Peyer's patch (tissue), 4 donors: ENCODE data around the gene TFDP1. TPM values are rescaled to one million over a fixed set of nuclear protein-coding genes. Genes with fewer than 3 reads are reported as not detected.
A peak's percentile ranks its signal among the peaks of the same experiment; 100 is the strongest.

Experiments used
- DNase-seq, 3 donors: peaks; one replicate each; pipeline ENCODE4 v3.0.0-alpha.2; 2017 to 2019
- H3K27ac ChIP-seq, 4 donors: fragments of 200-600 bp; sonication (generic); one replicate each; pipeline ENCODE4 v1.5.1; 2016 to 2019
- H3K27me3 ChIP-seq, 2 donors: fragments of 200-600 bp; sonication (generic); one replicate each; pipeline ENCODE4 v1.5.1; 2019
- H3K36me3 ChIP-seq, 3 donors: fragments of 200-600 bp; sonication (generic); one replicate each; pipeline ENCODE4 v1.5.1; 2016 to 2019
- H3K4me1 ChIP-seq, 4 donors: fragments of 200-600 bp; sonication (generic); one replicate each; pipeline ENCODE4 v1.5.1; 2016 to 2019
- H3K4me3 ChIP-seq, 4 donors: fragments of 200-600 bp; sonication (generic); 1 replicate in 3 of 4; 2 replicates in 1 of 4; pipeline ENCODE4 v1.5.1; 2016 to 2019; ENCODE audit warnings: mild to moderate bottlenecking in 1 of 4
- H3K9me3 ChIP-seq, 4 donors: fragments of 200-600 bp; sonication (generic); one replicate each; pipeline ENCODE4 v1.5.1; 2016 to 2019; ENCODE audit warnings: mild to moderate bottlenecking in 1 of 4
- CTCF ChIP-seq, 6 experiments: fragments of 450-650 bp in 4 of 6; fragments of 200-600 bp in 2 of 6; sonication (generic) in 1 of 6; IDR thresholded peaks; one replicate each; pipeline ENCODE4 v1.5.1; 2017 to 2019; ENCODE audit warnings: antibody characterized with exemption in 6 of 6, mild to moderate bottlenecking in 3 of 6, moderate library complexity in 1 of 6
- POLR2A ChIP-seq, 2 donors: fragments of 450-650 bp; IDR thresholded peaks; one replicate each; pipeline ENCODE4 v1.5.1; 2017; ENCODE audit warnings: antibody characterized with exemption in 2 of 2, mild to moderate bottlenecking in 2 of 2, moderate library complexity in 2 of 2
- total RNA-seq, 4 donors: library from RNA; depleted of rRNA; stranded (reverse); fragments of >200 nt; gene quantifications; one replicate each; pipeline ENCODE4 v1.1.0, GENCODE V29; 2016

TFDP1 gene
- total RNA-seq, 4 donors from 2014 or later: 37.0 to 75.1 (median 48.0) TPM

DNA sequence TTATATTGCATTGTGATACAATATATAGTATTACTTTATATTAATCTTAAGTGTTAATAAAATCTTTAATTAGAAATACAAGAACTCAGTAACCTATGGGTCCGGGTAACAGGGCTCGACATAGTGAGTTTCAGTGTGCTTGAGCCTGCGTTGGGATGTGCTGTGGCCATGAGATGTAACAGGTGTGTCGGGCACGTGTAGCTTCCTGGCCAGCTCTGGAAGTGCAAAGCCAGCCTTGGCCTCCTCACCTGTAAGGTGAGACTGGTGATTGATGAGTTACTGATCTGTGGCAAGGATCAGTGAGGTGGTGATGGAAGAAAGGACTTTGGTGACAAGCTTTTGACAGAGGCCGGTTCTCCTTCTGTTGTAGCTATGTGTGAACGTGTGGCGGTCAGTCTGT, 54.3 kb downstream of the TFDP1 start:
- Histone ChIP-seq H3K9me3 (no peaks in the 10 kb centered on the region), H3K27me3 (no peaks in the 10 kb centered on the region), H3K4me3 (no peak overlapping the region), H3K4me1 (no peaks in the 10 kb centered on the region), H3K36me3 (peaks cover 0 to 74% (median 3%) of the 10 kb centered on the region in 3 donors), H3K27ac (no peak overlapping the region)
- TF ChIP-seq CTCF (IDR thresholded peaks at IDR 0.05) (no peak), POLR2A (IDR thresholded peaks at IDR 0.05) (no peak)
- peak in 2 of 3 donors; percentile 7 to 27 for DNase-seq

DNA sequence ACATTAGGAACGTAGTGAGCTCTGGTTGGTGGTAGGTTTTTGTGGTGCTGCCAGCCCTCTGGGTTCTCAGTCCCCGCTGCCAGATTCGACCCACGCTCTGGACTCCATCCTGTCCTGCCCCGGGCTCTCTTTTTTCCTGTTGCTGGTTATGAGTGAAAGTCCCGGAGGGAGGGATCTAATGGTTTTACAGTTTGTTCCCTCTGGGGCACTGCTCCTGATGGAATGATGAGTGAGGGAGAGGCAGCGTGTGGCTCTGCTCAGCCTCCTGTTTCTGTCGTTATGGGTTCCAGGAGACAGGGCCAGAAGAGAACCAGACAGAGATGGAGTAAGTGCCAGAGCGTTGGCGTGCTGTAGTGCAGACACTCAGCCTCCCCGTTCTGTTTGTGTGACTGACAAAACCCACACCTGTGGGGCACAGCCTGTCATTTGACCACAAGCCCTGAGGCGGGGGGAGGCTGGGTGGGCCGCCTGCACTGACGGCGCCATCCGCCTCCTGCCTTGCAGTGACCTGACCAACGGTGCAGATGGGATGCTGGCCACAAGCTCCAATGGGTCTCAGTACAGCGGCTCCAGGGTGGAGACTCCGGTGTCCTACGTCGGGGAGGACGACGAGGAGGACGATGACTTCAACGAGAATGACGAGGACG, 55.2 kb downstream of the TFDP1 start:
- DNase-seq: peak in 2 of 3 donors; percentile 26 to 38
- Histone ChIP-seq H3K4me1 (no peaks in the 10 kb centered on the region), H3K4me3 (no peak overlapping the region), H3K9me3 (no peaks in the 10 kb centered on the region), H3K27ac (no peak overlapping the region), H3K36me3 (peaks cover 0 to 65% (median 3%) of the 10 kb centered on the region in 3 donors), H3K27me3 (no peaks in the 10 kb centered on the region)
- TF ChIP-seq CTCF (IDR thresholded peaks at IDR 0.05) (no peak), POLR2A (IDR thresholded peaks at IDR 0.05) (no peak)

- H3K4me1 ChIP-seq: peaks cover 0 to 1% (median 0%) of the 10 kb centered on the region in 4 donors
- H3K27me3 ChIP-seq: no peaks in the 10 kb centered on the region
- H3K27ac ChIP-seq: no peak overlapping the region
- peaks cover 0 to 48% (median 3%) of the 10 kb centered on the region in 3 donors for H3K36me3 ChIP-seq
- no peaks in the 10 kb centered on the region for H3K9me3 ChIP-seq
- peak in 1 of 3 donors; percentile 33 for DNase-seq
- TF ChIP-seq CTCF (IDR thresholded peaks at IDR 0.05): no peak
- no peak for TF ChIP-seq POLR2A (IDR thresholded peaks at IDR 0.05)
- no peak overlapping the region for H3K4me3 ChIP-seq
Observed at GRCh38 chr13:113641426-113641825, 56.9 kb downstream of the TFDP1 start.

- no peaks in the 10 kb centered on the region for H3K9me3 ChIP-seq
- no peak overlapping the region for H3K27ac ChIP-seq
- H3K4me3 ChIP-seq: no peak overlapping the region
- no peak for DNase-seq
- H3K4me1 ChIP-seq: peaks cover 0 to 10% (median 0%) of the 10 kb centered on the region in 4 donors
- no peak for TF ChIP-seq CTCF (IDR thresholded peaks at IDR 0.05)
- TF ChIP-seq POLR2A (IDR thresholded peaks at IDR 0.05): no peak
- H3K36me3 ChIP-seq: peaks cover 0 to 37% (median 3%) of the 10 kb centered on the region in 3 donors
- H3K27me3 ChIP-seq: no peaks in the 10 kb centered on the region
Observed at GRCh38 chr13:113642563-113642962, 58.0 kb downstream of the TFDP1 start.

- TF ChIP-seq POLR2A (IDR thresholded peaks at IDR 0.05) (no peak), CTCF (IDR thresholded peaks at IDR 0.05) (no peak)
- Histone ChIP-seq H3K4me3 (no peak overlapping the region), H3K9me3 (no peaks in the 10 kb centered on the region), H3K36me3 (peaks cover 0 to 26% (median 3%) of the 10 kb centered on the region in 3 donors), H3K27ac (no peak overlapping the region), H3K4me1 (peaks cover 0 to 17% (median 0%) of the 10 kb centered on the region in 4 donors), H3K27me3 (no peaks in the 10 kb centered on the region)
- DNase-seq: no peak
Observed at GRCh38 chr13:113643593-113643992, 59.0 kb downstream of the TFDP1 start.
